ENCODE data around the gene IGLL1. TPM values are rescaled to one million over a fixed set of nuclear protein-coding genes. Genes with fewer than 3 reads are reported as not detected.
"Not testable (repeated sequence)": the region's sequence is repeated elsewhere in the genome, so short reads cannot be mapped to it uniquely, and the experiment has no call there.

IGLL1 gene
- total and polyA plus RNA-seq, 7 donors, result not detected

- WGBS, 3 donors, result 20 to 34% (median 28%) methylated on average over 2 of the region's 2 CpGs
- H3K36me3 ChIP-seq (ENCODE audit: insufficient read depth in 1 of 2, low read depth in 1 of 2), result no peaks in the 10 kb centered on the region
- H3K27me3 ChIP-seq (ENCODE audit: insufficient read depth in 3 of 3, low read length in 2 of 3), result no peaks in the 10 kb centered on the region
- H3K4me1 ChIP-seq, result no peaks in the 10 kb centered on the region
- ATAC-seq, result peak in 3 of 4 donors; percentile 70 to 76 (median 70)
- H3K9me3 ChIP-seq, result no peaks in the 10 kb centered on the region
- no peak overlapping the region for H3K27ac ChIP-seq
- DNase-seq, result no peak
- intact Hi-C loops (cut with DNase I), result no loop called here
- no peak overlapping the region for H3K4me3 ChIP-seq
- TF ChIP-seq CTCF (IDR thresholded peaks at IDR 0.05), result no peak
Measured at GRCh38 chr22:23622634-23623033, 42.5 kb upstream of the IGLL1 start.

GRCh38 chr22:23621916-23622315 lies 41.8 kb upstream of the IGLL1 start:
- H3K27ac ChIP-seq; H3K4me1 ChIP-seq; H3K27me3 ChIP-seq (ENCODE audit: insufficient read depth in 3 of 3, low read length in 2 of 3); H3K4me3 ChIP-seq; ATAC-seq; H3K9me3 ChIP-seq; DNase-seq; H3K36me3 ChIP-seq (ENCODE audit: insufficient read depth in 1 of 2, low read depth in 1 of 2); intact Hi-C loops (cut with DNase I): not testable (repeated sequence)
- 82 to 84% (median 82%) methylated on average over 2 of the region's 2 CpGs for WGBS, 3 donors

- ATAC-seq (no peak), DNase-seq (no peak)
- TF ChIP-seq CTCF (IDR thresholded peaks at IDR 0.05), result no peak
- 90 to 94% (median 92%) methylated on average over 9 of the region's 9 CpGs for WGBS, 3 donors
- no peaks in the 10 kb centered on the region for H3K36me3 ChIP-seq (ENCODE audit: insufficient read depth in 1 of 2, low read depth in 1 of 2)
- H3K4me1 ChIP-seq, result no peaks in the 10 kb centered on the region
- H3K4me3 ChIP-seq, result no peak overlapping the region
- intact Hi-C loops (cut with DNase I), result no loop called here
- H3K9me3 ChIP-seq, result no peaks in the 10 kb centered on the region
- H3K27me3 ChIP-seq (ENCODE audit: insufficient read depth in 3 of 3, low read length in 2 of 3), result no peaks in the 10 kb centered on the region
- H3K27ac ChIP-seq, result no peak overlapping the region
Measured at GRCh38 chr22:23621082-23621780, 41.1 kb upstream of the IGLL1 start.

- WGBS, 3 donors, result 82 to 88% (median 84%) methylated on average over 7 of the region's 7 CpGs
- H3K4me1 ChIP-seq, result no peaks in the 10 kb centered on the region
- no peaks in the 10 kb centered on the region for H3K36me3 ChIP-seq (ENCODE audit: insufficient read depth in 1 of 2, low read depth in 1 of 2)
- H3K9me3 ChIP-seq, result no peaks in the 10 kb centered on the region
- DNase-seq, result no peak
- H3K27me3 ChIP-seq (ENCODE audit: insufficient read depth in 3 of 3, low read length in 2 of 3), result no peaks in the 10 kb centered on the region
- no peak overlapping the region for H3K4me3 ChIP-seq
- no peak for ATAC-seq
- TF ChIP-seq CTCF (IDR thresholded peaks at IDR 0.05), result no peak
- H3K27ac ChIP-seq, result no peak overlapping the region
- intact Hi-C loops (cut with DNase I), result no loop called here
Measured at GRCh38 chr22:23613193-23613972, 33.3 kb upstream of the IGLL1 start.

GRCh38 chr22:23609983-23610781 lies 30.1 kb upstream of the IGLL1 start:
- H3K36me3 ChIP-seq (ENCODE audit: insufficient read depth in 1 of 2, low read depth in 1 of 2), result no peaks in the 10 kb centered on the region
- H3K27me3 ChIP-seq (ENCODE audit: insufficient read depth in 3 of 3, low read length in 2 of 3), result no peaks in the 10 kb centered on the region
- H3K4me3 ChIP-seq, result no peak overlapping the region
- no peak overlapping the region for H3K27ac ChIP-seq
- intact Hi-C loops (cut with DNase I), result no loop called here
- ATAC-seq (no peak), DNase-seq (no peak)
- no peaks in the 10 kb centered on the region for H3K9me3 ChIP-seq
- no peaks in the 10 kb centered on the region for H3K4me1 ChIP-seq
- TF ChIP-seq CTCF (IDR thresholded peaks at IDR 0.05), result no peak
- 73 to 80% (median 78%) methylated on average over 12 of the region's 12 CpGs for WGBS, 3 donors

Data from psoas muscle (tissue), 8 donors.